NT2/D1 (cell line): ENCODE measurements around the gene SLC5A10.

Experiments used
- SUZ12 ChIP-seq: IDR thresholded peaks from 2 replicates; pipeline ENCODE4 v1.6.1; 2011; ENCODE audit not compliant: insufficient read length, insufficient read depth; ENCODE audit errors: extremely low read depth
- YY1 ChIP-seq: IDR thresholded peaks from 2 replicates; pipeline ENCODE4 v1.6.1; 2011; ENCODE audit not compliant: insufficient read length, insufficient read depth
- ZNF274 ChIP-seq: IDR thresholded peaks from 2 replicates; pipeline ENCODE4 v1.6.1; 2011; ENCODE audit warnings: mild to moderate bottlenecking, low read depth, low read length

DNA sequence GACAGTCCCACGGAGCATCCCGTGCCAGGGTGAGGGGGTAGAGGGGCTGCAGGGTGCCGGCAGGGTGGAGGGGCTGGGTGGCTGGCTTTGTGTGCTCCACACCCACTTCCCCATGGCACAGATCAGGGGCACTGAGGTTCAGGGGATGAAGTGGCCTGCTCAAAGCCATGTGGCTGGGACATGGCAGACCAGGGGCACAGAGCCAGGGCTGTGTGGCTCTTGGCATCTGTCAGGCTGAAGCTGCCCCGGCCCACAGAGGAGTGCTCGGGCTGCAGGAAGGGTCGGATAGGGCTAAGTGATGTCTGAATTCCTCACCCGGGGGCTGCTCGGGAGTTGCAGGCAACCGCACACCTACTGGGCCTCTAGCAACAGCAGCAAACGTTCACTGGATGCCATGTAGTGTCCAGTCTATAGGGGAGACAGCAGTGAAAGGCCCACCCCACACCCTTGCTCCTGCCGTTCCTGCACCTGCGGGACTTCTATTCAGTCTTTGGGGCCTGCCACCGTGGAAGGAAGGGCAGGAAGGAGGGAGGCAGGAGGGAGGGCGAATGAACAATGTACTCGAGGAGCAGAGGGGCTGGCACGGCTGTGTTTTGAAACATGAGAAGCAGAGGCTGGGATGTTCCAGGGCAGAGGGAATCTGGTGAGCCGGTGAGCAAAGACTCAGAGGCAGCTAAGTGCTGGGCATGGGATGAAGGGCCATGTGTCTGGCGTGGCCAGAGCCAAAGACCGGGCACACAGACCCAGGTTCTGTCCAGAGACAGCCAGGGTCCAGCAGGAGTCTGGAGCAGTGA lies 15.1 kb downstream of the SLC5A10 start:
- TF ChIP-seq ZNF274 (no peak), YY1 (no peak), SUZ12 (no peak)
